ENCODE results near the gene RPL26. TPM values are rescaled to one million over a fixed set of nuclear protein-coding genes. Genes with fewer than 3 reads are reported as not detected.

Gene RPL26
- total and polyA plus RNA-seq, 8 donors, result 608 to 1,890 (median 1,076) TPM

- FAIRE-seq (peak; percentile 47), DNase-seq (peak; percentile 69 to 92 (median 90)), ATAC-seq (peak; percentile 94 to 99 (median 98))
- H3K9me3 ChIP-seq, result no peaks in the 10 kb centered on the region
- no peaks in the 10 kb centered on the region for H3K27me3 ChIP-seq
- H3K4me3 ChIP-seq, result no peak overlapping the region
- H3K27ac ChIP-seq, result peak overlapping the region in 3 of 4 donors; percentile 59 to 68 (median 65)
- peaks cover 0 to 15% (median 5%) of the 10 kb centered on the region in 3 donors for H3K4me1 ChIP-seq
- no peaks in the 10 kb centered on the region for H3K36me3 ChIP-seq
- 5% methylated on average over 5 of the region's 5 CpGs for WGBS, 2 donors
- intact Hi-C loops (cut with DNase I), result no loop called here
- no peak for TF ChIP-seq CTCF (IDR thresholded peaks at IDR 0.05)
These were observed 37.3 kb upstream of the RPL26 start for GRCh38 chr17:8420041-8420934.

- no peak for TF ChIP-seq CTCF (IDR thresholded peaks at IDR 0.05)
- no peak for FAIRE-seq
- peaks cover 0 to 15% (median 5%) of the 10 kb centered on the region in 3 donors for H3K4me1 ChIP-seq
- ATAC-seq, result no peak
- no peaks in the 10 kb centered on the region for H3K36me3 ChIP-seq
- DNase-seq, result no peak
- intact Hi-C loops (cut with DNase I), result loop anchor here in 1 of 3 donors (10.0 kb wide), 1 partner anchor 325 kb away; the partner anchor contains the start of gene CCDC42
- H3K27ac ChIP-seq, result no peak overlapping the region
- no peak overlapping the region for H3K4me3 ChIP-seq
- 24 to 38% methylated on average over 1 of the region's 1 CpG for WGBS, 2 donors
- H3K9me3 ChIP-seq, result no peaks in the 10 kb centered on the region
- no peaks in the 10 kb centered on the region for H3K27me3 ChIP-seq
These were observed 36.3 kb upstream of the RPL26 start for GRCh38 chr17:8419305-8419704.

GRCh38 chr17:8418471-8418870 is 35.5 kb upstream of the RPL26 start:
- Histone ChIP-seq H3K4me1 (peaks cover 0 to 15% (median 5%) of the 10 kb centered on the region in 3 donors), H3K27ac (no peak overlapping the region), H3K9me3 (no peaks in the 10 kb centered on the region), H3K36me3 (no peaks in the 10 kb centered on the region), H3K27me3 (no peaks in the 10 kb centered on the region), H3K4me3 (no peak overlapping the region)
- no peak for TF ChIP-seq CTCF (IDR thresholded peaks at IDR 0.05)
- DNase-seq (no peak), FAIRE-seq (no peak), ATAC-seq (no peak)
- WGBS, 2 donors, result 76 to 77% methylated on average over 1 of the region's 1 CpG
- intact Hi-C loops (cut with DNase I), result loop anchor here in 1 of 3 donors (10.0 kb wide), 1 partner anchor 326 kb away; the partner anchor contains the start of gene CCDC42

- intact Hi-C loops (cut with DNase I), result loop anchor here in 1 of 3 donors (10.0 kb wide), 1 partner anchor 327 kb away; the partner anchor contains the start of gene CCDC42
- 87 to 94% methylated on average over 4 of the region's 4 CpGs for WGBS, 2 donors
- no peaks in the 10 kb centered on the region for H3K36me3 ChIP-seq
- no peaks in the 10 kb centered on the region for H3K9me3 ChIP-seq
- peaks cover 0 to 15% (median 5%) of the 10 kb centered on the region in 3 donors for H3K4me1 ChIP-seq
- FAIRE-seq (no peak), ATAC-seq (no peak), DNase-seq (no peak)
- no peak overlapping the region for H3K27ac ChIP-seq
- TF ChIP-seq CTCF (IDR thresholded peaks at IDR 0.05), result no peak
- H3K27me3 ChIP-seq, result no peaks in the 10 kb centered on the region
- no peak overlapping the region for H3K4me3 ChIP-seq
These were observed 34.8 kb upstream of the RPL26 start for GRCh38 chr17:8417806-8418205.
